HCT116 (cell line): ENCODE results near the gene NELFB. TPM values are rescaled to one million over a fixed set of nuclear protein-coding genes. Genes with fewer than 3 reads are reported as not detected.

Experiments used
- ATAC-seq: fragments of 200-7000 bp; cut with Tn5 transposase; 2 replicates; pipeline ENCODE4 v1.9.1; 2020; ENCODE audit warnings: mild to moderate bottlenecking, moderate library complexity
- BruUV-seq: library from RNA; stranded (reverse); fragments of 400-500 nt; replicated peaks from 2 replicates; lab custom pipeline; 2021; lab: Mats Ljungman, UMichigan
- CTCF ChIA-PET: fragments of 300-600 bp; sonication (Branson Sonifier 250); formaldehyde crosslinking; loops from one replicate; lab custom pipeline; 2021; ENCODE audit warnings: antibody characterized with exemption; lab: Charles Lee
- POLR2A ChIA-PET: fragments of 300-600, 350-600 bp; sonication (Branson Sonifier 250); formaldehyde crosslinking; loops from one replicate; lab custom pipeline; 2021; ENCODE audit warnings: antibody characterized with exemption; lab: Charles Lee
- RAD21 ChIA-PET, 2 experiments: fragments of 300-600 bp; sonication (Branson Sonifier 250); formaldehyde crosslinking; loops; one replicate each; lab custom pipeline; 2023; ENCODE audit warnings: low total read pairs in 2 of 2; ENCODE audit not compliant: uncharacterized antibody in 2 of 2, unreplicated experiment in 2 of 2, low non-redundant PET in 1 of 2; lab: Charles Lee
- DNase-seq: peaks from one replicate; pipeline ENCODE4 v3.0.0-alpha.2; 2010; ENCODE audit warnings: low read depth, low spot score
- H2AFZ ChIP-seq: fragments of 200-600 bp; shearing (Covaris generic), sonication (generic); 2 replicates; pipeline ENCODE4 v1.6.1; 2017; ENCODE audit warnings: low read depth, mixed run types, mixed read lengths, antibody characterized with exemption, low read length; ENCODE audit not compliant: poor library complexity, severe bottlenecking
- H3K27ac ChIP-seq: 2 replicates; pipeline ENCODE4 v1.5.1; 2012; ENCODE audit warnings: low read depth, low read length
- H3K27me3 ChIP-seq: fragments of 200-600 bp; sonication (generic); 2 replicates; pipeline ENCODE4 v1.6.1; 2016; ENCODE audit warnings: mixed run types, low read length, mixed read lengths; ENCODE audit not compliant: insufficient read depth
- H3K36me3 ChIP-seq, 2 experiments: fragments of 200-500 bp in 1 of 2; fragments of 200-600 bp in 1 of 2; sonication (Bioruptor generic) in 1 of 2; sonication (generic) in 1 of 2; 2 replicates each; pipeline versions ENCODE4 v1.5.1 to v1.6.1; 2014 to 2016; ENCODE audit warnings: low read length in 2 of 2, inconsistent platforms in 1 of 2, mixed read lengths in 1 of 2, mixed run types in 1 of 2; ENCODE audit not compliant: insufficient read depth in 2 of 2, control insufficient read depth in 1 of 2
- H3K4me1 ChIP-seq, 2 experiments: fragments of 200-600 bp in 1 of 2; sonication (generic) in 1 of 2; 2 replicates each; pipeline versions ENCODE4 v1.5.1 to v1.6.1; 2012 to 2017; ENCODE audit warnings: low read length in 2 of 2, inconsistent platforms in 1 of 2, mild to moderate bottlenecking in 1 of 2, mixed read lengths in 1 of 2, mixed run types in 1 of 2, moderate library complexity in 1 of 2; ENCODE audit not compliant: insufficient read depth in 2 of 2, control insufficient read depth in 1 of 2
- H3K4me2 ChIP-seq: fragments of 200-600 bp; sonication (generic); 2 replicates; pipeline ENCODE4 v1.6.1; 2017; ENCODE audit warnings: mixed run types, low read length, mixed read lengths
- H3K4me3 ChIP-seq, 2 experiments: fragments of 200-600 bp in 1 of 2; sonication (generic) in 1 of 2; replicated peaks in 1 of 2; 2 replicates each; pipeline ENCODE4 v1.5.1; 2011 to 2016; ENCODE audit warnings: low read length in 2 of 2, control low read depth in 1 of 2, low read depth in 1 of 2, mild to moderate bottlenecking in 1 of 2, mixed read lengths in 1 of 2, mixed run types in 1 of 2
- H3K79me2 ChIP-seq: fragments of 200-600 bp; sonication (generic); 2 replicates; pipeline ENCODE4 v1.6.1; 2017; ENCODE audit warnings: mild to moderate bottlenecking, mixed run types, low read length, moderate library complexity, mixed read lengths; ENCODE audit not compliant: insufficient read depth
- H3K9ac ChIP-seq: fragments of 200-600 bp; sonication (generic); 2 replicates; pipeline ENCODE4 v1.6.1; 2016; ENCODE audit warnings: low read length, mixed read lengths
- H3K9me2 ChIP-seq: fragments of 200-600 bp; sonication (generic), shearing (Covaris generic); 2 replicates; pipeline ENCODE4 v1.6.1; 2017; ENCODE audit warnings: mixed run types, mild to moderate bottlenecking, moderate library complexity; ENCODE audit not compliant: insufficient read depth
- H3K9me3 ChIP-seq, 2 experiments: fragments of 200-500 bp in 1 of 2; fragments of 200-600 bp in 1 of 2; sonication (Bioruptor generic) in 1 of 2; sonication (generic) in 1 of 2; 2 replicates each; pipeline ENCODE4 v1.6.1; 2014 to 2017; ENCODE audit warnings: low read length in 2 of 2, mixed read lengths in 2 of 2, inconsistent platforms in 1 of 2, low read depth in 1 of 2, mild to moderate bottlenecking in 1 of 2, mixed run types in 1 of 2, moderate library complexity in 1 of 2; ENCODE audit not compliant: control insufficient read depth in 1 of 2, insufficient read depth in 1 of 2
- H4K20me1 ChIP-seq: fragments of 200-600 bp; sonication (generic), shearing (Covaris generic); 2 replicates; pipeline ENCODE4 v1.6.1; 2017; ENCODE audit warnings: mixed run types, mild to moderate bottlenecking, moderate library complexity; ENCODE audit not compliant: insufficient read depth
- CBX3 ChIP-seq: IDR thresholded peaks from 2 replicates; pipeline ENCODE4 v1.6.1; 2012; ENCODE audit warnings: low read depth
- CEBPB ChIP-seq: IDR thresholded peaks from 2 replicates; pipeline ENCODE4 v1.6.1; 2012; ENCODE audit warnings: low read depth
- EZH2 ChIP-seq: fragments of 200-600 bp; sonication (generic); IDR thresholded peaks from 2 replicates; pipeline ENCODE4 v1.6.1; 2017; ENCODE audit warnings: antibody characterized with exemption, mixed run types
- EZH2phosphoT487 ChIP-seq: fragments of 200-600 bp; IDR thresholded peaks from 2 replicates; pipeline ENCODE4 v1.6.1; 2018; ENCODE audit warnings: antibody characterized with exemption, borderline replicate concordance
- JUND ChIP-seq: IDR thresholded peaks from 2 replicates; pipeline ENCODE4 v1.6.1; 2012
- SP1 ChIP-seq: IDR thresholded peaks from 2 replicates; pipeline ENCODE4 v1.6.1; 2012; ENCODE audit warnings: low read depth
- TCF7L2 ChIP-seq: IDR thresholded peaks from 2 replicates; pipeline ENCODE4 v1.7.0; 2011; ENCODE audit warnings: borderline replicate concordance, inconsistent platforms; ENCODE audit not compliant: insufficient read depth, insufficient read length; ENCODE audit errors: extremely low read depth
- YY1 ChIP-seq: IDR thresholded peaks from 2 replicates; pipeline ENCODE4 v1.6.1; 2011; ENCODE audit warnings: low read length, low read depth, moderate library complexity, mild to moderate bottlenecking; ENCODE audit not compliant: insufficient replicate concordance; ENCODE audit errors: extremely low read depth
- ZFX ChIP-seq: fragments of 450-650 bp; IDR thresholded peaks from 2 replicates; pipeline ENCODE4 v1.6.1; 2017
- ZNF274 ChIP-seq: fragments of 200-500 bp; sonication (Bioruptor generic); IDR thresholded peaks from 2 replicates; pipeline ENCODE4 v1.6.1; 2014; ENCODE audit warnings: mild to moderate bottlenecking, low read depth, low read length, inconsistent platforms
- intact Hi-C: fragments of 100-400 bp; cut with micrococcal nuclease; formaldehyde crosslinking; loops from 2 replicates; pipeline ENCODE4 v1.10.0; 2022
- total RNA-seq: library from RNA; stranded (reverse); gene quantifications from one replicate; pipeline ENCODE4 v1.2.1, GENCODE V29; 2021; ENCODE audit not compliant: unreplicated experiment
- TF ChIP-seq, protein P1 (sequence below): IDR thresholded peaks from 2 replicates; pipeline ENCODE4 v1.6.1; 2012; ENCODE audit warnings: low read depth
- TF ChIP-seq, protein P2 (sequence below): IDR thresholded peaks from 2 replicates; pipeline ENCODE4 v1.6.1; 2012

Gene NELFB
- total RNA-seq, 1 experiment from 2014 or later, result 86.4 TPM

DNA sequence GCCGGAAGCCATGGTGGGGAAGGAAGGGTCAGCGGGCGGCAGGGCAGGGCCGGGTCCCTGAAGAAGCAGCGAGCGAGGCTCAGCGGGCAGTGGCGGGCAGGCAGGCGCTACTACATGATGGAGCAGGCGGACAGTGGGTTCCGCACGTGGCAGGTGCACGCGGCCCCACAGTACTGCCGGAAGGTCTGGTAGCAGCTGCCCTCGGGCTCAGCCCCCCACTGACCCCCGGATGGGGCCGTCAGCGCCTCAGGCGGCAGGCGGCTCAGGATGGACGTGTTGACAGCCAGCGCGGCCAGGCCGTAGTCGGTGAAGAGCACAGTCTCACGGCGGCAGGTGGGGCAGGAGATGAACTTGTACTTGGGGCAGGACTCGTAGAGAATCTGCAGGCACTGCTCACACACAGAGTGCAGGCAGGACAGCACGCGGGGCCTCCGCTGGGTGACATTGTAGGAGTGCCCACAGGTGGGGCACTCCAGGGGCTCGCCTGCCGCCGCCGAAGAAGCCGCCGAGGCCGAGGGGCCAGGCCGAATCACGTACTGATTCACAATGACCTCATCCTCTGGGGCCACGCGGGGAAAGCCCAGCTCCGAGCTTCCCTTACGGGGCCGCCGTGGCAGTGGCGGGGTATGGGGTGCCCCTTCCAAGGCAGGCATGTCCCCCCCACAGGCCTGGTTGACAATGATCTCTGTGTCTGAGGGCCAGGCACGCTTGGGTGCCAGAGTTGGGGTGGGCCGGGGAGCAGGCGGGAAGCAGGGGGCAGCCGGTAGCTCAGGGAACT, 34.6 kb upstream of the NELFB start:
- Histone ChIP-seq H3K4me2 (no peak overlapping the region), H3K27me3 (no peaks in the 10 kb centered on the region), H3K9me2 (no peaks in the 10 kb centered on the region), H3K4me3 (no peak overlapping the region), H3K9me3 (no peaks in the 10 kb centered on the region), H3K36me3 (no peaks in the 10 kb centered on the region), H3K79me2 (no peaks in the 10 kb centered on the region), H4K20me1 (no peaks in the 10 kb centered on the region), H3K27ac (peak overlapping the region; percentile 37; the same call in 1 of the 2 replicates), H2AFZ (no peak overlapping the region), H3K9ac (no peak overlapping the region), H3K4me1 (peaks cover 42 to 74% of the 10 kb centered on the region in 2 experiments)
- no peak for DNase-seq
- intact Hi-C loops, result loop anchor here (10.0 kb wide), 1 partner anchor 436 kb away; no protein-coding TSS in a partner anchor
- TSS peak; percentile 57 for BruUV-seq
- no peak for ATAC-seq
- CTCF ChIA-PET, result interaction anchor here (0.7 kb wide), 1 partner anchor 22 kb away, joined by 6 read pairs; no protein-coding TSS in a partner anchor
- POLR2A ChIA-PET, result interaction anchor here (1.2 kb wide), 1 partner anchor 20 kb away, joined by 3 read pairs; the partner anchor contains the start of gene TUBB4B
- RAD21 ChIA-PET, result no interaction called here
- TF ChIP-seq, protein P1, sequence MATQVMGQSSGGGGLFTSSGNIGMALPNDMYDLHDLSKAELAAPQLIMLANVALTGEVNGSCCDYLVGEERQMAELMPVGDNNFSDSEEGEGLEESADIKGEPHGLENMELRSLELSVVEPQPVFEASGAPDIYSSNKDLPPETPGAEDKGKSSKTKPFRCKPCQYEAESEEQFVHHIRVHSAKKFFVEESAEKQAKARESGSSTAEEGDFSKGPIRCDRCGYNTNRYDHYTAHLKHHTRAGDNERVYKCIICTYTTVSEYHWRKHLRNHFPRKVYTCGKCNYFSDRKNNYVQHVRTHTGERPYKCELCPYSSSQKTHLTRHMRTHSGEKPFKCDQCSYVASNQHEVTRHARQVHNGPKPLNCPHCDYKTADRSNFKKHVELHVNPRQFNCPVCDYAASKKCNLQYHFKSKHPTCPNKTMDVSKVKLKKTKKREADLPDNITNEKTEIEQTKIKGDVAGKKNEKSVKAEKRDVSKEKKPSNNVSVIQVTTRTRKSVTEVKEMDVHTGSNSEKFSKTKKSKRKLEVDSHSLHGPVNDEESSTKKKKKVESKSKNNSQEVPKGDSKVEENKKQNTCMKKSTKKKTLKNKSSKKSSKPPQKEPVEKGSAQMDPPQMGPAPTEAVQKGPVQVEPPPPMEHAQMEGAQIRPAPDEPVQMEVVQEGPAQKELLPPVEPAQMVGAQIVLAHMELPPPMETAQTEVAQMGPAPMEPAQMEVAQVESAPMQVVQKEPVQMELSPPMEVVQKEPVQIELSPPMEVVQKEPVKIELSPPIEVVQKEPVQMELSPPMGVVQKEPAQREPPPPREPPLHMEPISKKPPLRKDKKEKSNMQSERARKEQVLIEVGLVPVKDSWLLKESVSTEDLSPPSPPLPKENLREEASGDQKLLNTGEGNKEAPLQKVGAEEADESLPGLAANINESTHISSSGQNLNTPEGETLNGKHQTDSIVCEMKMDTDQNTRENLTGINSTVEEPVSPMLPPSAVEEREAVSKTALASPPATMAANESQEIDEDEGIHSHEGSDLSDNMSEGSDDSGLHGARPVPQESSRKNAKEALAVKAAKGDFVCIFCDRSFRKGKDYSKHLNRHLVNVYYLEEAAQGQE, result no peak
- TF ChIP-seq ZFX, result no peak

DNA sequence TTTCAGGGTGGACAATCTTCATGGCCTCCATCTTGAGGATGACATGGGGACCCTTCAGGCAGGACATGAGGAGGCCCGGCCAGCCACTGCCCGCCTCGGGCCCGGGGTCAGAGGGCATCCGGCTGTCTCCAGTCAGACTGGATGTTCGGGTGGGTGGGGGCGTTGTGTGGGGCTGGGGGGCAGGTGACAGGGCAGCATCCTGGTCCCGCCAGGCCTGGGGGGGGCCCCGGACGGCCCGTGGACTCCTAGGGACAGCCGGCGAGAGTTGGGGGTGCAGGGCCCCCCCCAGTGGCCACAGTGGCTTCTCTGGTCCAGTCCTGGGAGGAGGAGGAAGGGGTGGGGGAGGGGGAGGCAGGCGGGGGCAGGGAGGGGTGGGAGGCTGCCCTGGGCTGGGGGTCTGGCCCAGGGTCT, 34.0 kb upstream of the NELFB start:
- Histone ChIP-seq H3K79me2 (no peaks in the 10 kb centered on the region), H4K20me1 (no peaks in the 10 kb centered on the region), H3K9me3 (no peaks in the 10 kb centered on the region), H3K9me2 (no peaks in the 10 kb centered on the region), H3K4me3 (peak overlapping the region; percentile 50 to 60; a peak in 3 of 4 replicates), H2AFZ (no peak overlapping the region), H3K4me1 (peaks cover 48 to 80% of the 10 kb centered on the region in 2 experiments), H3K4me2 (peak overlapping the region; percentile 74), H3K36me3 (no peaks in the 10 kb centered on the region), H3K27me3 (no peaks in the 10 kb centered on the region), H3K9ac (no peak overlapping the region), H3K27ac (peak overlapping the region; percentile 98; the same call in 1 of the 2 replicates)
- no peak for DNase-seq
- POLR2A ChIA-PET, result interaction anchor here (1.2 kb wide), 1 partner anchor 20 kb away, joined by 3 read pairs; the partner anchor contains the start of gene TUBB4B
- CTCF ChIA-PET, result interaction anchor here (0.7 kb wide), 1 partner anchor 23 kb away, joined by 6 read pairs; no protein-coding TSS in a partner anchor
- BruUV-seq, result no TSS peak
- RAD21 ChIA-PET, result no interaction called here
- ATAC-seq, result no peak
- intact Hi-C loops, result loop anchor here (10.0 kb wide), 1 partner anchor 436 kb away; no protein-coding TSS in a partner anchor
- TF ChIP-seq CBX3 (no peak), TCF7L2 (no peak), ZNF274 (no peak), EZH2phosphoT487 (no peak), JUND (no peak), EZH2 (no peak), ZFX (no peak), YY1 (no peak), CEBPB (no peak), SP1 (no peak)
- TF ChIP-seq, protein P2, sequence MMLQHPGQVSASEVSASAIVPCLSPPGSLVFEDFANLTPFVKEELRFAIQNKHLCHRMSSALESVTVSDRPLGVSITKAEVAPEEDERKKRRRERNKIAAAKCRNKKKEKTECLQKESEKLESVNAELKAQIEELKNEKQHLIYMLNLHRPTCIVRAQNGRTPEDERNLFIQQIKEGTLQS, result no peak
